Measurements from ENCODE around the gene BHLHE23.

Gene BHLHE23

GRCh38 chr20:63029358-63030121, 22.8 kb upstream of the BHLHE23 start:
- Histone ChIP-seq H3K9me3 (ENCODE audit: severe bottlenecking) (no peaks in the 10 kb centered on the region), H3K27ac (no peak overlapping the region), H3K27me3 (ENCODE audit: insufficient read depth, low read depth, severe bottlenecking) (no peaks in the 10 kb centered on the region), H3K4me3 (ENCODE audit: low read depth, low read length) (no peak overlapping the region), H3K36me3 (no peaks in the 10 kb centered on the region)
- no peak for TF ChIP-seq CTCF (IDR thresholded peaks at IDR 0.05; ENCODE audit: low read depth, low read length)
- DNase-seq = no peak

GRCh38 chr20:63028461-63028921, 21.7 kb upstream of the BHLHE23 start:
- no peak overlapping the region for H3K27ac ChIP-seq
- TF ChIP-seq CTCF (IDR thresholded peaks at IDR 0.05; ENCODE audit: low read depth, low read length) = no peak
- no peaks in the 10 kb centered on the region for H3K9me3 ChIP-seq (ENCODE audit: severe bottlenecking)
- DNase-seq = no peak
- H3K27me3 ChIP-seq (ENCODE audit: insufficient read depth, low read depth, severe bottlenecking) = no peaks in the 10 kb centered on the region
- H3K4me3 ChIP-seq (ENCODE audit: low read depth, low read length) = no peak overlapping the region
- no peaks in the 10 kb centered on the region for H3K36me3 ChIP-seq

GRCh38 chr20:63027922-63028389, 21.2 kb upstream of the BHLHE23 start:
- Histone ChIP-seq H3K4me3 (ENCODE audit: low read depth, low read length) (no peak overlapping the region), H3K27me3 (ENCODE audit: insufficient read depth, low read depth, severe bottlenecking) (no peaks in the 10 kb centered on the region), H3K27ac (no peak overlapping the region), H3K36me3 (no peaks in the 10 kb centered on the region), H3K9me3 (ENCODE audit: severe bottlenecking) (no peaks in the 10 kb centered on the region)
- no peak for DNase-seq
- TF ChIP-seq CTCF (IDR thresholded peaks at IDR 0.05; ENCODE audit: low read depth, low read length) = no peak

GRCh38 chr20:63027221-63027921, 20.6 kb upstream of the BHLHE23 start:
- Histone ChIP-seq H3K4me3 (ENCODE audit: low read depth, low read length) (no peak overlapping the region), H3K9me3 (ENCODE audit: severe bottlenecking) (no peaks in the 10 kb centered on the region), H3K27me3 (ENCODE audit: insufficient read depth, low read depth, severe bottlenecking) (no peaks in the 10 kb centered on the region), H3K36me3 (no peaks in the 10 kb centered on the region), H3K27ac (no peak overlapping the region)
- TF ChIP-seq CTCF (IDR thresholded peaks at IDR 0.05; ENCODE audit: low read depth, low read length) = no peak
- no peak for DNase-seq

- H3K36me3 ChIP-seq = no peaks in the 10 kb centered on the region
- H3K27me3 ChIP-seq (ENCODE audit: insufficient read depth, low read depth, severe bottlenecking) = no peaks in the 10 kb centered on the region
- no peak for DNase-seq
- TF ChIP-seq CTCF (IDR thresholded peaks at IDR 0.05; ENCODE audit: low read depth, low read length) = no peak
- no peak overlapping the region; the same call in 1 of the 2 replicates for H3K27ac ChIP-seq
- H3K4me3 ChIP-seq (ENCODE audit: low read depth, low read length) = no peak overlapping the region
- H3K9me3 ChIP-seq (ENCODE audit: severe bottlenecking) = no peaks in the 10 kb centered on the region
These were observed 19.9 kb upstream of the BHLHE23 start for GRCh38 chr20:63026582-63027165.
